ENCODE measurements around the gene CNFN.

DNA sequence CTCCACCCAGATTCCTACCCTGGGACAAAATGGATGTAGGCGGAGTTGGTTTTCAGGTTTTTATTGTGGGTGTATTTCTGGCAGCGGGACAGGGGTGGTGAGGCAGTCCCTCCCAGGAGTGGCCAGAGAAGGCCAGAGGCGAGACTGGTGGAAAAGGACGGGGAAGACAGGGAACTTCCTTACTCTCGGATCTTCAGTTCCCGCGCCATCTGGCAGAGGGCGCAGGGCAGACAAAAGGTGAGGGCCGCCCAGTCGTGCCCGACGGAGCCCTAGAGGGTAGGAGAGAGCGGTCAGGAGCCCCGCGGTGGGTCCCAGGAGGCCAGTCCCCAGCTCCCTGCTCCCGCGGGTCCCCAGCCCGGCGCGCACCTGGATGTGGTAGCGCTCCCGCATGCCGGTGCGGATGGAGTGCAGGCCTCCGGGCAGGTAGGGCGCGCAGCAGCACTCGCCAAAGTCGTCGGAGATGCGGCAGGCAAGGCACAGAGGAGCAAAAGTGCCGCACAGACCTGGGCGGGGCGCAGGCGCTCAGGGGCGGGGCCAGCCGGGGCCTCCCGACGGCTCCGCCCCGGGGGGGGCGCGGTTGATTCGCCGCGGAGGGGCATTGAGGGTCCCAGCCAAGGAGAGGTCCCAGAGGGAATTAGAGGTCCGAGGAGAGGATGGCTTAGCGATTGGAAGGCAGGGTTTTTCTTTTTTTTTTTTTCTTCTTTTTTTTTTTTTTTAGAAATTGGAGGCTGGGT, 3.0 kb downstream of the CNFN start:
- TF ChIP-seq ZBTB7A (IDR thresholded peaks at IDR 0.05; ENCODE audit: low read depth), result no peak
- no peak for TF ChIP-seq CEBPB (IDR thresholded peaks at IDR 0.05)
- no peak for TF ChIP-seq EGR1 (IDR thresholded peaks at IDR 0.05)
- TF ChIP-seq TCF12 (IDR thresholded peaks at IDR 0.05; ENCODE audit: low read depth), result no peak
- TF ChIP-seq TEAD4 (IDR thresholded peaks at IDR 0.05), result no peak
- TF ChIP-seq RAD21 (IDR thresholded peaks at IDR 0.05; ENCODE audit: low read depth), result peak; percentile 25; the same call in 1 of the 2 replicates
- TF ChIP-seq FOXM1 (IDR thresholded peaks at IDR 0.05; ENCODE audit: borderline replicate concordance, low read depth), result no peak
- no peak for TF ChIP-seq TAF1 (IDR thresholded peaks at IDR 0.05; ENCODE audit: low read depth)
- TF ChIP-seq CREB1 (IDR thresholded peaks at IDR 0.05; ENCODE audit: low read depth), result no peak
